GM12878 (cell line): ENCODE data around the gene OPCML. TPM values are rescaled to one million over a fixed set of nuclear protein-coding genes. Genes with fewer than 3 reads are reported as not detected.

Experiments
- EGR1 ChIP-seq, 2 experiments: IDR thresholded peaks; 1 replicate in 1 of 2; 2 replicates in 1 of 2; pipeline ENCODE4 v1.6.1; 2011 to 2012; ENCODE audit warnings: low read depth in 2 of 2, low read length in 2 of 2, borderline replicate concordance in 1 of 2, mild to moderate bottlenecking in 1 of 2, moderate library complexity in 1 of 2
- FOXM1 ChIP-seq: IDR thresholded peaks from 2 replicates; pipeline ENCODE4 v1.6.1; 2012; ENCODE audit warnings: low read depth, mild to moderate bottlenecking, inconsistent platforms, low read length, moderate library complexity
- IRF5 ChIP-seq: fragments of 450-650 bp; IDR thresholded peaks from 2 replicates; pipeline ENCODE4 v1.6.1; 2017; ENCODE audit warnings: borderline replicate concordance
- KLF5 ChIP-seq: fragments of 450-650 bp; IDR thresholded peaks from 2 replicates; pipeline ENCODE4 v1.6.1; 2014; ENCODE audit warnings: mild to moderate bottlenecking; ENCODE audit not compliant: partially characterized antibody
- RAD21 ChIP-seq: IDR thresholded peaks from 2 replicates; pipeline ENCODE4 v1.6.1; 2011; ENCODE audit warnings: mild to moderate bottlenecking, low read depth, low read length, moderate library complexity; ENCODE audit not compliant: insufficient read depth
- RCOR1 ChIP-seq: conservative IDR thresholded peaks from 2 replicates; pipeline ENCODE4 v1.6.1; 2012; ENCODE audit warnings: low read depth, low read length, improper control_type of control experiment
- RELA ChIP-seq: fragments of 450-650 bp; IDR thresholded peaks from 2 replicates; pipeline ENCODE4 v1.8.0; 2014; ENCODE audit warnings: borderline replicate concordance; ENCODE audit not compliant: partially characterized antibody
- ZNF687 ChIP-seq: fragments of 450-650 bp; IDR thresholded peaks from 2 replicates; pipeline ENCODE4 v1.6.1; 2017; ENCODE audit warnings: mild to moderate bottlenecking, moderate library complexity
- polyA plus RNA-seq, 11 experiments: library from polyadenylated mRNA; depleted of rRNA in 4 of 11; unstranded in 6 of 11; stranded (reverse) in 5 of 11; fragments of >200 nt; fragmentation: Nextera tagmentation in 4 of 11; fragmentation: Illumina TruSeq in 1 of 11; extraction: Ambion mirVana in 4 of 11; extraction: Trizol in 1 of 11; gene quantifications; 1 replicate in 1 of 11; 2 replicates in 10 of 11; pipeline versions ENCODE4 v1.2.1 to v1.2.3, GENCODE V29; 2011 to 2016; ENCODE audit warnings: inconsistent platforms in 2 of 11, missing spikeins in 2 of 11, low read depth in 1 of 11
- total RNA-seq, 4 experiments: library from RNA; depleted of rRNA in 3 of 4; stranded (reverse); fragments of >200 nt in 3 of 4; fragmentation: Illumina TruSeq in 1 of 4; extraction: Trizol in 1 of 4; gene quantifications; 2 replicates each; pipeline versions ENCODE4 v1.2.1 to v1.2.3, GENCODE V29; 2013 to 2021

The OPCML gene
- total and polyA plus RNA-seq, 10 of the 15 experiments (the other 5 are each of a cell fraction or from before 2014, with no cell fraction given) = 0.84 TPM; not detected in 9

GRCh38 chr11:132976115-132976514 lies 556.2 kb downstream of the OPCML start (continued):
- no peak for TF ChIP-seq IRF5
- no peak for TF ChIP-seq ZNF687
- TF ChIP-seq EGR1 (IDR thresholded peaks at IDR 0.05; ENCODE audit: borderline replicate concordance in 1 of 2, low read depth in 2 of 2, low read length in 2 of 2) = no peak
- no peak for TF ChIP-seq FOXM1
- no peak for TF ChIP-seq RCOR1
- no peak for TF ChIP-seq RELA
- TF ChIP-seq KLF5 = no peak
- TF ChIP-seq RAD21 = no peak
- TF ChIP-seq, all 136 proteins: peak for 0
